Effector memory CD8-positive, alpha-beta T cell (primary cell): ENCODE measurements around the gene EFCAB11.
"Not testable (repeated sequence)": the region's sequence is repeated elsewhere in the genome, so short reads cannot be mapped to it uniquely, and the experiment has no call there.

Experiments
- ATAC-seq: fragments of 150-1000 bp; cut with Tn5 transposase; replicated peaks from 2 replicates; pipeline ENCODE4 v1.10.0; 2021; ENCODE audit warnings: mild to moderate bottlenecking, moderate library complexity
- DNase-seq, 3 experiments: peaks; one replicate each; pipeline ENCODE4 v3.0.0; 2021
- H3K27ac Mint-ChIP-seq, 2 donors: one replicate each; pipeline ENCODE4 v1.8.0; 2022; ENCODE audit warnings: mild to moderate bottlenecking in 2 of 2, mixed read lengths in 2 of 2, moderate library complexity in 2 of 2
- H3K27me3 Mint-ChIP-seq, 2 donors: one replicate each; pipeline ENCODE4 v1.8.0; 2022; ENCODE audit warnings: mixed read lengths in 2 of 2
- H3K36me3 Mint-ChIP-seq: one replicate; pipeline ENCODE4 v1.8.0; 2022; ENCODE audit warnings: mild to moderate bottlenecking, moderate library complexity, mixed read lengths; ENCODE audit not compliant: insufficient read depth
- H3K4me1 Mint-ChIP-seq, 2 donors: one replicate each; pipeline ENCODE4 v1.8.0; 2022; ENCODE audit warnings: low read depth in 2 of 2, mixed read lengths in 2 of 2
- H3K4me3 Mint-ChIP-seq, 2 donors: one replicate each; pipeline ENCODE4 v1.8.0; 2022; ENCODE audit warnings: mild to moderate bottlenecking in 2 of 2, mixed read lengths in 2 of 2, moderate library complexity in 2 of 2
- H3K9me3 Mint-ChIP-seq, 2 donors: one replicate each; pipeline ENCODE4 v1.8.0; 2022; ENCODE audit warnings: mixed read lengths in 2 of 2

EFCAB11 gene

GRCh38 chr14:89899917-89900663 is 54.4 kb downstream of the EFCAB11 start:
- Mint-ChIP-seq H3K27ac (no peak overlapping the region), H3K27me3 (peaks cover under 1 to 2% of the 10 kb centered on the region in 2 donors), H3K9me3 (no peaks in the 10 kb centered on the region), H3K4me1 (peaks cover 11 to 13% of the 10 kb centered on the region in 2 donors), H3K36me3 (no peaks in the 10 kb centered on the region), H3K4me3 (no peak overlapping the region)
- DNase-seq, result no peak
- ATAC-seq, result no peak

GRCh38 chr14:89899291-89899690 is 55.2 kb downstream of the EFCAB11 start:
- H3K36me3 Mint-ChIP-seq, result no peaks in the 10 kb centered on the region

GRCh38 chr14:89893388-89893787 is 61.1 kb downstream of the EFCAB11 start:
- not testable (repeated sequence) for DNase-seq, H3K4me1 Mint-ChIP-seq, H3K27me3 Mint-ChIP-seq

More at GRCh38 chr14:89899291-89899690, 55.2 kb downstream of the EFCAB11 start:
- H3K27me3 Mint-ChIP-seq, result no peaks in the 10 kb centered on the region
- ATAC-seq (no peak), DNase-seq (no peak)
- no peak overlapping the region for H3K4me3 Mint-ChIP-seq
- H3K9me3 Mint-ChIP-seq, result no peaks in the 10 kb centered on the region
- peaks cover 11 to 13% of the 10 kb centered on the region in 2 donors for H3K4me1 Mint-ChIP-seq
- H3K27ac Mint-ChIP-seq, result no peak overlapping the region

DNA sequence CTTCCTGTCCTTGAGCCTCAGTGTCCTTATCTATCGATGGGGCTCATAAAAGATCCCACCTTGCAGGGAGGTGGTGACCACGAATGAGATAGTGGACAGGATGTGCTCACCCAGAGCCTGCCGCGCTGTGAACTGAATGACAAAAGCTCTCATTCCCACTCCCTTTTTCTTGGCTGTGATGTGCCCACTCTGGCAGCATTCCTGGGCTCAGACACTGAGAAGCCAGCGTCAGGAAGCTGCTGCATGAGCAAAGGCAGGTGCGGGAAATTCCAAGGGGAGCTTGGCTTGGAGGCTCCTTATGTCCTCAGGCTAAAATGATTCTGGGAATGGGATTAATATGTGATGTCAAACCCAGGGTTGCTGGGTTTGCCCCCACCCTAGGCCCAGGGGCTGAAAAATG is 61.6 kb downstream of the EFCAB11 start:
- Mint-ChIP-seq H3K27me3 (no peaks in the 10 kb centered on the region), H3K4me1 (no peaks in the 10 kb centered on the region), H3K36me3 (no peaks in the 10 kb centered on the region), H3K9me3 (peaks cover 0 to 2% of the 10 kb centered on the region in 2 donors), H3K4me3 (no peak overlapping the region), H3K27ac (no peak overlapping the region)
- ATAC-seq (no peak), DNase-seq (no peak)

More at GRCh38 chr14:89893388-89893787, 61.1 kb downstream of the EFCAB11 start:
- not testable (repeated sequence) for H3K36me3 Mint-ChIP-seq, H3K4me3 Mint-ChIP-seq, H3K27ac Mint-ChIP-seq, ATAC-seq, H3K9me3 Mint-ChIP-seq

DNA sequence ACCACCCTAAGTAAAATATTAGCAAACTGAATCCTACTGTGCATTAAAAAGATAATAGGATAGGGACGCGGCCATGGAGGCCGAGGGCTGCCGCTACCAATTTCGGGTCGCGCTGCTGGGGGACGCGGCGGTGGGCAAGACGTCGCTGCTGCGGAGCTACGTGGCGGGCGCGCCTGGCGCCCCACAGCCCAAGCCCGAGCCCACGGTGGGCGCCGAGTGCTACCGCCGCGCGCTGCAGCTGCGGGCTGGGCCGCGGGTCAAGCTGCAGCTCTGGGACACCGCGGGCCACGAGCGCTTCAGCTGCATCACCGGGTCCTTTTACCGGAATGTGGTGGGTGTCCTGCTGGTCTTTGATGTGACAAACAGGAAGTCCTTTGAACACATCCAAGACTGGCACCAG is 62.8 kb downstream of the EFCAB11 start:
- H3K4me3 Mint-ChIP-seq, DNase-seq, H3K4me1 Mint-ChIP-seq, ATAC-seq, H3K36me3 Mint-ChIP-seq, H3K27ac Mint-ChIP-seq, H3K9me3 Mint-ChIP-seq, H3K27me3 Mint-ChIP-seq: not testable (repeated sequence)

DNA sequence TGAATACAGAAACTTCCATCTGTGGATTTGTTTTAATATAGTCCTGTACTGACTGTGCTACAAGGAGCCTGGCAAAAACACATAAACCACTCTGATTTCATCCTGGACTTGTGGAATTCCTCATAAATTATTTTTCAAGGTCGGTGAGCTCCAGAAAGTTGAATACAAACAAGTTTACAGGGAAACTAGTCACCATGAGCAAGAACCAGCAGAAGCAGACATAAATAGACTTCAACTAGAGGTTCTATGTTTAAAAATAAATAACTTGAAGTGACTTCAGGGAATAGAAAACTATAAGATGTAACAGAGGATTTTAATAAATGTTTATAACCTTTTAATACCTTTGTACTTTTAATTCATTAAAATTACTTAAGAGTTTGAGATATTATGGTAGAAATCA is 63.5 kb downstream of the EFCAB11 start:
- DNase-seq, result no peak

DNA sequence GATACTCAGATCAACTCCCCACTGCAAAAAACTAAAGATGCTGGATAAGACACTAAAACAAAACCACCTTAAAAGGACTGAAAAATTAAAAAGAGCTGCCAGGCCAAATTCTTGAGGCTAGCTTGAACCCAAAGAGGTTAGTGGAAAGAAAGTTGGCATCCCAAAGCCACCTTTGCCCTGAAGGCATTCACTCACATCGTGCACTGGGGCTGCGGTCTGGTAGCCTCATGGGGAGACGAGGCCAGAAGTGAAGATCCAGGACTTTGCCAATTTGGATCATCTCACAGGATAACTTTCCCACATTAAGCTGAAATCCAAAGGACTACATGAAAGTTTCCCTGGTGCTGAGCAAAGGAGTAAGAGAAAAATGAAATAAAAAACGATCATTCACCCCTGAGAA is 63.9 kb downstream of the EFCAB11 start:
- Mint-ChIP-seq H3K36me3 (no peaks in the 10 kb centered on the region), H3K4me1 (no peaks in the 10 kb centered on the region), H3K4me3 (no peak overlapping the region), H3K9me3 (peaks cover 0 to 2% of the 10 kb centered on the region in 2 donors), H3K27ac (no peak overlapping the region), H3K27me3 (no peaks in the 10 kb centered on the region)
- DNase-seq (no peak), ATAC-seq (no peak)

More for the DNA sequence above, 63.5 kb downstream of the EFCAB11 start:
- H3K9me3 Mint-ChIP-seq, result peaks cover 0 to 2% of the 10 kb centered on the region in 2 donors
- no peaks in the 10 kb centered on the region for H3K27me3 Mint-ChIP-seq
- no peak overlapping the region for H3K27ac Mint-ChIP-seq
- no peak overlapping the region for H3K4me3 Mint-ChIP-seq
- H3K36me3 Mint-ChIP-seq, result no peaks in the 10 kb centered on the region
- H3K4me1 Mint-ChIP-seq, result no peaks in the 10 kb centered on the region
- ATAC-seq, result no peak

DNA sequence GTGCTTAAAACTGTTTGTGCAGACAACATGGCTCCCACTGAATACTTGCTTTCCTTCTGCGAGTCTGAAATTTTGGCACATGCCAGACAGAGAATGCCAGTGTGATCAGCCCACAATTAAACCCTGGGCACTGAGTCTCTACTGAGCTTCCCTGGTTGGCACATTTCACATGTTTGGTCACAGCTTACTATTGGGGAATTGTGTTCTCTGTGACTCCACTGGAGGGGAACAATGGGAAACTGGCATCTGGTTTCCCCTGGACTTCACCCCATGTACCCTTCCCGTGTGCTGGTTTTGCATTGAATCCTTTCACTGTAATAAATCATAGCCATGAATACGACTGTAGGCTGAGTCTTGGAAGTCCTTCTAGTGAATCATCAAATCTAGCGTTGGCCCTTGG is 64.9 kb downstream of the EFCAB11 start:
- H3K27ac Mint-ChIP-seq, result no peak overlapping the region
- peaks cover 0 to 2% of the 10 kb centered on the region in 2 donors for H3K9me3 Mint-ChIP-seq

GRCh38 chr14:89884761-89885160 is 69.8 kb downstream of the EFCAB11 start:
- no peaks in the 10 kb centered on the region for H3K9me3 Mint-ChIP-seq
- no peak overlapping the region for H3K27ac Mint-ChIP-seq
- ATAC-seq, result no peak
- H3K4me1 Mint-ChIP-seq, result no peaks in the 10 kb centered on the region
- H3K4me3 Mint-ChIP-seq, result no peak overlapping the region
- H3K27me3 Mint-ChIP-seq, result no peaks in the 10 kb centered on the region
- DNase-seq, result no peak
- no peaks in the 10 kb centered on the region for H3K36me3 Mint-ChIP-seq

More for the DNA sequence above, 64.9 kb downstream of the EFCAB11 start:
- no peaks in the 10 kb centered on the region for H3K27me3 Mint-ChIP-seq
- no peak for DNase-seq
- no peak overlapping the region for H3K4me3 Mint-ChIP-seq
- ATAC-seq, result no peak
- H3K4me1 Mint-ChIP-seq, result no peaks in the 10 kb centered on the region
- H3K36me3 Mint-ChIP-seq, result no peaks in the 10 kb centered on the region

DNA sequence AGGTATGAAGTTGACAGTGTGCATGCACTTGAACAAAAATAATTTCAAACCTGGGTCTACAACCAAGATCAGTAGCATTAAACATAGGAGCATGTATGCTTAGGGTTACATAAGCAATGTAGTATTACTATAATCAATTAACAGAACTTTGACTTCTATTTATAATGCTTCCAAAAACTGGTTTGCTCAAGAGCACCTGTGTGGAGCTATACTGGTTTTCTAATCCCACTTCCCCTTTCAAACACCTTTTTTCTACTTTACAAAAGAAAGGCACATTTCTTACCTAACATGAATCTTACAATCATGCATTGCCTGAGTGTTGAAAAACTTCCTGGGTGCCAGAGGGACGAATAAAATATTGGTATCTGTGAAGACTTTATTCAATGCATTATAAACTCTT is 72.7 kb downstream of the EFCAB11 start:
- Mint-ChIP-seq H3K36me3 (no peaks in the 10 kb centered on the region), H3K27ac (no peak overlapping the region), H3K9me3 (no peaks in the 10 kb centered on the region), H3K4me1 (no peaks in the 10 kb centered on the region), H3K4me3 (no peak overlapping the region), H3K27me3 (no peaks in the 10 kb centered on the region)
- ATAC-seq, result no peak
- DNase-seq, result no peak

DNA sequence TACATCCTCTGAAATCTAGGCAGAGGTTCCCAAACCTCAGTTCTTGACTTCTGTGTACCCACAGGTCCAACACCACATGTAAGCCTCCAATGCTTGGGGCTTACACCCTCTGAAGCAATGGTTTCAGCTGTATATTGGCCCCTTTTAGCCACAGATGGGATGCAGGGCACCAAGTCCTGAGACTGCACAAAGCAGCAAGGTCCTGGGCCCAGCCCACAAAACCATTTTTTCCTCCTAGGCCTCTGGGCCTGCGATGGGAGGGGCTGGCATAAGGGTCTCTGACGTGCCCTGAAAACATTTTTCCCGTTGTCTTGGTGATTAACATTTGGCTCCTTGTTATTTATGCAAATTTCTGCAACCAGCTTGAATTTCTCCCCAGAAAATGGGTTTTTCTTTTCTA is 80.4 kb downstream of the EFCAB11 start:
- not testable (repeated sequence) for H3K27ac Mint-ChIP-seq, DNase-seq, H3K36me3 Mint-ChIP-seq, ATAC-seq, H3K4me1 Mint-ChIP-seq, H3K27me3 Mint-ChIP-seq, H3K4me3 Mint-ChIP-seq, H3K9me3 Mint-ChIP-seq

DNA sequence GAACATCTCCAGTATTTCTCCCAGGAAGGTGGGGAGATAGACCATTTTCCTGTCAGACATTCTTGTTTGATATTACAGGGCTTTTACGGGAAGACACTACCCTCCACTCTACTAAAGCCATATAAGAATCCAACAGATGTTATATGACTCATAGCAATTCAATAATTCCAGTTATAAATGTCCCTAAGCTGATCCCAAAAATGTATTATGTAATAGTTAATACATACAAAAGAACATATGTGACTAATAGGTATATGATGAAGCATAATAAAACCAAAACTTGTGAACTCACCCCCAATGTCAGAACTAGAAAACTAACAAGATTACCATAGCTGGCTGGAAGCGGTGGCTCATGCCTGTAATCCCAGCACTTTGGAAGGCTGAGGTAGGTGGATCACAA is 84.2 kb downstream of the EFCAB11 start:
- no peaks in the 10 kb centered on the region for H3K36me3 Mint-ChIP-seq
- H3K27me3 Mint-ChIP-seq, result no peaks in the 10 kb centered on the region
- ATAC-seq (no peak), DNase-seq (no peak)
- H3K9me3 Mint-ChIP-seq, result peaks cover 0 to 2% of the 10 kb centered on the region in 2 donors
- H3K4me1 Mint-ChIP-seq, result no peaks in the 10 kb centered on the region
- H3K4me3 Mint-ChIP-seq, result no peak overlapping the region
- no peak overlapping the region for H3K27ac Mint-ChIP-seq

DNA sequence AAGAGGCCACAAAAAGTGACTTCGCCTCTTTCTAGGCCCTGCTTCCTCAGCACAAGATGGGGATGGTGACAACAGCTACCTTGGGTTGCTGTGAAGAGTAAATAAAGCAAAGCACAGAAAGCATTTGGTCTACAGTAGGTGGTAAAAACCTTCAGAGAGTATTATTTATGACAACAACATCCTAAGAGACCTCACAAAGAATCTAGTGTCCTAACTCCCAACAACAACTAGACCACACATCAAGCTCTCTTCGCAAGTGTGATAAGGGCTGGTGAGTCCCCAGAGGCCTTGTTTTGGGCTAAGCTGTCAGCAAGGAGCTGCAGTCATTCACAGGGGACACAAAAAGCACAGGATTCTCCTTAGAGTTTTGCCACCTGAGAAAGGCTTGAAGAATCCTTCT is 84.9 kb downstream of the EFCAB11 start:
- ATAC-seq (no peak), DNase-seq (no peak)
- H3K36me3 Mint-ChIP-seq, result no peaks in the 10 kb centered on the region
- H3K9me3 Mint-ChIP-seq, result peaks cover 0 to 2% of the 10 kb centered on the region in 2 donors
- no peak overlapping the region for H3K27ac Mint-ChIP-seq
- no peaks in the 10 kb centered on the region for H3K4me1 Mint-ChIP-seq
- H3K4me3 Mint-ChIP-seq, result no peak overlapping the region
- no peaks in the 10 kb centered on the region for H3K27me3 Mint-ChIP-seq

- peaks cover 0 to 2% of the 10 kb centered on the region in 2 donors for H3K9me3 Mint-ChIP-seq
- H3K27me3 Mint-ChIP-seq, result no peaks in the 10 kb centered on the region
- H3K4me1 Mint-ChIP-seq, result no peaks in the 10 kb centered on the region
- no peak overlapping the region for H3K27ac Mint-ChIP-seq
- no peak overlapping the region for H3K4me3 Mint-ChIP-seq
- DNase-seq (no peak), ATAC-seq (no peak)
- H3K36me3 Mint-ChIP-seq, result no peaks in the 10 kb centered on the region
These were observed 88.1 kb downstream of the EFCAB11 start for GRCh38 chr14:89866458-89866857.
